GM23248 (cell line): ENCODE results near the gene KCTD10. TPM values are rescaled to one million over a fixed set of nuclear protein-coding genes. Genes with fewer than 3 reads are reported as not detected.

Experiments used
- DNase-seq: peaks from one replicate; pipeline ENCODE4 v3.0.0-alpha.2; 2015
- H2AFZ ChIP-seq: fragments of 200-600 bp; sonication (generic); 2 replicates; pipeline ENCODE4 v1.6.1; 2016; ENCODE audit warnings: antibody characterized with exemption
- H3F3A ChIP-seq: fragments of 200-600 bp; sonication (generic); 2 replicates; pipeline ENCODE4 v1.6.1; 2016; ENCODE audit warnings: mild to moderate bottlenecking, antibody characterized with exemption, mixed run types; ENCODE audit not compliant: insufficient read depth
- H3K27ac ChIP-seq: fragments of 200-600 bp; sonication (generic); 2 replicates; pipeline ENCODE4 v1.5.1; 2016; ENCODE audit warnings: mild to moderate bottlenecking
- H3K27me3 ChIP-seq: fragments of 200-600 bp; sonication (generic); replicated peaks from 2 replicates; pipeline ENCODE4 v1.6.1; 2016; ENCODE audit warnings: mild to moderate bottlenecking; ENCODE audit not compliant: insufficient read depth
- H3K36me3 ChIP-seq: fragments of 200-600 bp; sonication (generic); 2 replicates; pipeline ENCODE4 v1.6.1; 2016; ENCODE audit warnings: low read depth, mild to moderate bottlenecking
- H3K4me1 ChIP-seq: fragments of 200-600 bp; sonication (generic); 2 replicates; pipeline ENCODE4 v1.6.1; 2016; ENCODE audit warnings: mild to moderate bottlenecking; ENCODE audit not compliant: insufficient read depth
- H3K4me2 ChIP-seq: fragments of 200-600 bp; sonication (generic); one replicate; pipeline ENCODE4 v1.6.1; 2016; ENCODE audit warnings: mild to moderate bottlenecking; ENCODE audit not compliant: unreplicated experiment
- H3K4me3 ChIP-seq: fragments of 200-600 bp; sonication (generic); 2 replicates; pipeline ENCODE4 v1.5.1; 2016; ENCODE audit warnings: mild to moderate bottlenecking
- H3K79me2 ChIP-seq: fragments of 200-600 bp; sonication (generic); 2 replicates; pipeline ENCODE4 v1.6.1; 2016; ENCODE audit warnings: mild to moderate bottlenecking; ENCODE audit not compliant: insufficient read depth
- H3K9ac ChIP-seq: fragments of 200-600 bp; sonication (generic); 2 replicates; pipeline ENCODE4 v1.6.1; 2016; ENCODE audit warnings: mild to moderate bottlenecking
- H3K9me2 ChIP-seq: fragments of 200-600 bp; sonication (generic); 2 replicates; pipeline ENCODE4 v1.6.1; 2016; ENCODE audit warnings: mixed run types, mild to moderate bottlenecking, moderate library complexity; ENCODE audit not compliant: insufficient read depth
- H3K9me3 ChIP-seq: fragments of 200-600 bp; sonication (generic); one replicate; pipeline ENCODE4 v1.6.1; 2017; ENCODE audit warnings: low read depth
- H4K20me1 ChIP-seq: fragments of 200-600 bp; sonication (generic); 2 replicates; pipeline ENCODE4 v1.6.0; 2016; ENCODE audit not compliant: insufficient read depth
- EZH2 ChIP-seq: fragments of 200-600 bp; sonication (generic); IDR thresholded peaks from 2 replicates; pipeline ENCODE4 v1.6.1; 2018; ENCODE audit warnings: antibody characterized with exemption, mild to moderate bottlenecking; ENCODE audit not compliant: insufficient read depth, poor library complexity, severe bottlenecking
- EZH2phosphoT487 ChIP-seq: fragments of 200-600 bp; sonication (generic); IDR thresholded peaks from 2 replicates; pipeline ENCODE4 v1.6.1; 2018; ENCODE audit warnings: antibody characterized with exemption, moderate library complexity, mild to moderate bottlenecking, low read depth; ENCODE audit not compliant: insufficient read depth
- WGBS, 2 experiments: methylation state at CpG; one replicate each; pipeline ENCODE4 v1.1.6; 2015 to 2017; ENCODE audit warnings: low lambda C conversion rate in 2 of 2, low coverage in 1 of 2; ENCODE audit errors: missing lambda C conversion rate in 2 of 2; 5-methylcytosine and 5-hydroxymethylcytosine counted together
- in situ Hi-C: fragments of 300-500 bp; cut with MboI; formaldehyde crosslinking; loops from 2 replicates; pipeline ENCODE4 v1.15.0; 2020
- polyA plus RNA-seq: library from polyadenylated mRNA; unstranded; fragments of >200 nt; fragmentation: Nextera tagmentation; extraction: Ambion mirVana; gene quantifications from 2 replicates; pipeline ENCODE4 v1.2.1, GENCODE V29; 2016
- total RNA-seq: library from RNA; depleted of rRNA; stranded (reverse); fragments of >200 nt; shearing (Covaris generic); gene quantifications from 2 replicates; pipeline ENCODE4 v1.2.3, GENCODE V29; 2014

Gene KCTD10
- total and polyA plus RNA-seq, 2 experiments from 2014 or later = 81.1 to 117 TPM

DNA sequence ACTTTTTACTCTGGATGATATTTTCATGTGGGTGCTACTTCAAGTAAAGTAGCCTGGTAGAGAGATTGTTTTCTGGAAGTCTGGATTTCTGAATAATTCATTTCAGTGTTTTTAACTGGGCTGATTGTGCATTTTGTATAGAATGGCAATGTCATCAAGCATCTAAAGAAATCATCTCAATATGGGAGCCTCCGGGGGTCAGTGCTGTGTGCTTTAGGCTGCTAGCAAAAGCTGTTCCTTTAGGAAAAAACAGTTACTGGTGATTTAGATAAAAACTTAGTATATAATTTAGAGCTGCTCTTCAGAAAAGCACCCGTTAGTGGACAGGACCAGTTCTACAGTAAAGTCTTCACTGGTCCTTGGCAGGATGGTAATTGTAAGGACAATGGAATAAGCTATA lies 5.4 kb upstream of the KCTD10 start:
- H3K9ac ChIP-seq = no peak overlapping the region
- no peak overlapping the region for H2AFZ ChIP-seq
- H3K27ac ChIP-seq = no peak overlapping the region
- H3K9me2 ChIP-seq = no peaks in the 10 kb centered on the region
- peaks cover 13% of the 10 kb centered on the region for H3K4me1 ChIP-seq
- 68 to 72% methylated on average over 2 of the region's 2 CpGs for WGBS, 2 experiments
- H3K4me3 ChIP-seq = no peak overlapping the region
- no peaks in the 10 kb centered on the region; the same call in 1 of the 2 replicates for H3F3A ChIP-seq
- H3K27me3 ChIP-seq = no peaks in the 10 kb centered on the region
- H3K79me2 ChIP-seq = peaks cover 55% of the 10 kb centered on the region
- H4K20me1 ChIP-seq = no peaks in the 10 kb centered on the region
- no peak for DNase-seq
- peaks cover 34% of the 10 kb centered on the region for H3K36me3 ChIP-seq
- in situ Hi-C loops = no loop called here
- TF ChIP-seq EZH2 (no peak), EZH2phosphoT487 (no peak)
- no peak overlapping the region for H3K4me2 ChIP-seq
- no peaks in the 10 kb centered on the region for H3K9me3 ChIP-seq

DNA sequence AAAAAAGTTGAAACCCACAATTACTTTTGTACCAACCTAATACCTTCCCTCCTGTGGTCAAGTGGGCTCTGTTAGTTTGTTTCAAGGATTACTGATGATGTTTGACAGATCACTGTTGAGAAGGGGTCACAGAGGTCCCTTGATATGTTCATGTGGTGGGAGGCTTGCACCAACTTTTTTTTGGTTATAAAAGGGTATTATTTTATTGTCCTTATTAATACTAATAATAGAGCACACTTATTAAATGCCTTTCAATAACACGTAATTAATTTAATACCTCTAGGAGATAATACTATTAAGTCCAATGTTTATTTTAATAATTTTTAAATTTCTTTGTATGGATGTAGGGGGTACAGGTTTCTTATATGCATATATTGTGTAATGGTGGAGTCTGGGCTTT lies 4.8 kb upstream of the KCTD10 start:
- TF ChIP-seq EZH2phosphoT487 = no peak
- TF ChIP-seq EZH2 = no peak
- in situ Hi-C loops = no loop called here
- Histone ChIP-seq H3K4me3 (no peak overlapping the region), H3K36me3 (peaks cover 30% of the 10 kb centered on the region), H3K9me2 (no peaks in the 10 kb centered on the region), H3K9ac (no peak overlapping the region), H4K20me1 (no peaks in the 10 kb centered on the region), H3K4me1 (peaks cover 13% of the 10 kb centered on the region), H3K9me3 (no peaks in the 10 kb centered on the region), H3F3A (no peaks in the 10 kb centered on the region), H3K27ac (no peak overlapping the region), H2AFZ (no peak overlapping the region), H3K27me3 (no peaks in the 10 kb centered on the region), H3K79me2 (peaks cover 60% of the 10 kb centered on the region), H3K4me2 (no peak overlapping the region)
- WGBS, 2 experiments = 100% methylated on average over 1 of the region's 1 CpG
- DNase-seq = no peak

DNA sequence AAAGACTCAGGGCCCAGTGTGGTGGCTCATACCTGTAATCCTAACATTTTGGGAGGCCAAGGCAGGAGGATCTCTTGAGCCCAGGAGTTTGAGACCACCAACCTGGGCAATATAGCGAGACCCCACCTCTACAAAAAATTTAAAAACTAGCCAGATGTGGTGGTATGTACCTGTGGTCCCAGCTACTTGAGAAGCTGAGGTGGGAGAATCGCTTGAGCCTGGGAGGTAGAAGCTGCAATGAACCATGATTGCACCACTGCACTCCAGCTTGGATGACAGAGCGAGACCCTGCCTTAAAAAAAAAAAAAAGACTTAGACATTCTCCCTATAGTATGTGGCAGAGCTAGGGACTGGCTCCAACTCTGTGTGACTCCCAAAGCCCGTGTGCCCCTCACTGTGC lies 3.3 kb upstream of the KCTD10 start:
- Histone ChIP-seq H3K9ac (no peak overlapping the region), H3K4me1 (peaks cover 13% of the 10 kb centered on the region), H3K4me3 (no peak overlapping the region), H3K4me2 (no peak overlapping the region), H3K36me3 (peaks cover 15% of the 10 kb centered on the region), H2AFZ (no peak overlapping the region), H3K9me3 (no peaks in the 10 kb centered on the region), H3K9me2 (no peaks in the 10 kb centered on the region), H3K79me2 (peaks cover 75% of the 10 kb centered on the region), H4K20me1 (no peaks in the 10 kb centered on the region), H3K27ac (no peak overlapping the region), H3F3A (no peaks in the 10 kb centered on the region), H3K27me3 (no peaks in the 10 kb centered on the region)
- 87 to 90% methylated on average over 4 of the region's 4 CpGs for WGBS, 2 experiments
- TF ChIP-seq EZH2phosphoT487 (no peak), EZH2 (no peak)
- in situ Hi-C loops = no loop called here
- no peak for DNase-seq

DNA sequence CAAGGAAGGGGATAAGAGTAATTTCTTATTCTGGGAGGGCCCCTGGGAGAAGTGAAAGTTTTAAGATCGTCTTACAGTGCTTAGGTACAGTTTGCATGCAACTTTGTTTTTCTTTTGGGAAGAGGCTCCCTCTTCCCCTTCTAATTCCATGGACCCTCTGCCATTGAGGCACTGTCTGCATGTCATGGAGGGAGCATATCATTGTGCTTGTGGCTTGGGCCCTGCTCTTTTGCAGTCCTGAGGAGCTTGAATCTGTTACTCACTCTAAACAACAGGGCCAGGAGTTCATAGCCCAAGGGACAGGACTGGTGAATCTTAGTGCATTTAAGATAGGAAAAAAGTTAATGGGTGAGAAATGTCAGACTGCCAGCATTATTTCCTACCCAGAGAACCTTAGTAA lies 2.7 kb upstream of the KCTD10 start:
- Histone ChIP-seq H3K27ac (no peak overlapping the region), H3K36me3 (peaks cover 9% of the 10 kb centered on the region), H3F3A (no peaks in the 10 kb centered on the region), H3K9me2 (no peaks in the 10 kb centered on the region), H4K20me1 (no peaks in the 10 kb centered on the region), H3K9ac (no peak overlapping the region), H3K79me2 (peaks cover 81% of the 10 kb centered on the region), H3K4me3 (no peak overlapping the region), H3K4me1 (peaks cover 19% of the 10 kb centered on the region), H2AFZ (no peak overlapping the region), H3K27me3 (no peaks in the 10 kb centered on the region), H3K9me3 (no peaks in the 10 kb centered on the region), H3K4me2 (no peak overlapping the region)
- WGBS, 2 experiments = 9 to 22% methylated on average over 1 of the region's 1 CpG
- DNase-seq = no peak
- in situ Hi-C loops = loop anchor here (5.0 kb wide), 1 partner anchor 47 kb away; no protein-coding TSS in a partner anchor
- no peak for TF ChIP-seq EZH2
- TF ChIP-seq EZH2phosphoT487 = no peak

DNA sequence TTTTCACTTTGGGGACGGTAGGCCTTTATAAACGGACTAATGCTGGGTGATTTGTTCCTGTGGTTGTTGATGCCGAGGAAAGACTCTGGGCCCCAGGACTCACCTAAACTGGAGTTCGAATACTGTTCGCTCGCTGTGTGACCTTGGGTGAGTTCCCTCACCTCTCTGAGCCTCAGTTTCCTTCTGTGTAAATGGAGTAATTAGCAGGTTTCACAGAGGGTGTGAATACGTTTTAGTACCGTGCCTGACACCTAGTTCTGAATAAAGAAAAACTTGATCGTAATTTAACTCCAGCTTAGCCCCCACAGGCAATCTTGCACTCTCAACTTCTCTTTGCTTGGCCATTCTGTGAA lies 839 bp upstream of the KCTD10 start:
- H3K4me1 ChIP-seq = peaks cover 25% of the 10 kb centered on the region
- 0 out of 2 replicates have a peak, but pooled peaks cover under 1% of the 10 kb centered on the region for H3F3A ChIP-seq
- H3K9me2 ChIP-seq = no peaks in the 10 kb centered on the region
- TF ChIP-seq EZH2 (no peak), EZH2phosphoT487 (no peak)
- H3K36me3 ChIP-seq = no peaks in the 10 kb centered on the region
- DNase-seq = no peak
- H3K9ac ChIP-seq = peak overlapping the region; percentile 97
- peaks cover 98% of the 10 kb centered on the region for H3K79me2 ChIP-seq
- peak overlapping the region; percentile 89 for H3K4me2 ChIP-seq
- H3K27ac ChIP-seq = peak overlapping the region; percentile 93
- peak overlapping the region; percentile 92 for H2AFZ ChIP-seq
- peak overlapping the region; percentile 95 for H3K4me3 ChIP-seq
- in situ Hi-C loops = loop anchor here (5.0 kb wide), 1 partner anchor 46 kb away; no protein-coding TSS in a partner anchor
- H3K9me3 ChIP-seq = no peaks in the 10 kb centered on the region
- H4K20me1 ChIP-seq = no peaks in the 10 kb centered on the region
- no peaks in the 10 kb centered on the region for H3K27me3 ChIP-seq
- 2 to 3% methylated on average over 9 of the region's 9 CpGs for WGBS, 2 experiments
